ENCODE results near the gene SYCP1.

- TF ChIP-seq POLR2A (IDR thresholded peaks at IDR 0.05; ENCODE audit: low read depth, low read length) (no peak), TAF1 (IDR thresholded peaks at IDR 0.05; ENCODE audit: borderline replicate concordance, low read depth, low read length) (no peak), POLR2AphosphoS5 (IDR thresholded peaks at IDR 0.05; ENCODE audit: low read depth, low read length) (no peak)
Observed at GRCh38 chr1:115012434-115012833, 157.8 kb downstream of the SYCP1 start.

Measured in GM12892 (cell line).